H9 (cell line): ENCODE results near the gene IMP3. TPM values are rescaled to one million over a fixed set of nuclear protein-coding genes. Genes with fewer than 3 reads are reported as not detected.
A peak's percentile ranks its signal among the peaks of the same experiment; 100 is the strongest.

Experiments used
- DNase-seq: peaks from one replicate; pipeline ENCODE4 v3.0.0-alpha.2; 2017
- H2AFZ ChIP-seq: one replicate; pipeline ENCODE4 v1.6.1; 2013; ENCODE audit warnings: mild to moderate bottlenecking, low read length, control low read depth, moderate library complexity
- H2AK5ac ChIP-seq: 2 replicates; pipeline ENCODE4 v1.6.1; 2013; ENCODE audit warnings: low read length, control low read depth, mixed read lengths; ENCODE audit not compliant: insufficient read length
- H2BK120ac ChIP-seq: one replicate; pipeline ENCODE4 v1.6.1; 2013; ENCODE audit warnings: low read depth, mild to moderate bottlenecking, low read length, control low read depth, inconsistent platforms; ENCODE audit not compliant: poor library complexity, severe bottlenecking
- H2BK12ac ChIP-seq: 2 replicates; pipeline ENCODE4 v1.6.1; 2013; ENCODE audit warnings: low read length, control low read depth, mixed read lengths, low read depth; ENCODE audit not compliant: insufficient read length
- H2BK15ac ChIP-seq: 2 replicates; pipeline ENCODE4 v1.6.1; 2013; ENCODE audit warnings: low read depth, low read length, control low read depth
- H2BK20ac ChIP-seq: one replicate; pipeline ENCODE4 v1.6.1; 2013; ENCODE audit warnings: low read depth, mild to moderate bottlenecking, low read length, control low read depth, inconsistent platforms; ENCODE audit not compliant: poor library complexity, severe bottlenecking
- H2BK5ac ChIP-seq: 2 replicates; pipeline ENCODE4 v1.6.1; 2013; ENCODE audit warnings: low read length, control low read depth, mixed read lengths; ENCODE audit not compliant: insufficient read length
- H3K14ac ChIP-seq: 2 replicates; pipeline ENCODE4 v1.6.1; 2013; ENCODE audit warnings: low read length, control low read depth; ENCODE audit not compliant: insufficient read depth
- H3K18ac ChIP-seq: 2 replicates; pipeline ENCODE4 v1.6.1; 2013; ENCODE audit warnings: low read depth, mild to moderate bottlenecking, mixed read lengths, low read length, control low read depth; ENCODE audit not compliant: insufficient read length
- H3K23ac ChIP-seq: 2 replicates; pipeline ENCODE4 v1.6.1; 2013; ENCODE audit warnings: low read length, control low read depth, mixed read lengths, low read depth; ENCODE audit not compliant: insufficient read length
- H3K23me2 ChIP-seq: 2 replicates; pipeline ENCODE4 v1.6.1; 2013; ENCODE audit warnings: low read depth, mild to moderate bottlenecking, mixed read lengths, low read length, control low read depth; ENCODE audit not compliant: insufficient read length, poor library complexity, severe bottlenecking
- H3K27ac ChIP-seq: 2 replicates; pipeline ENCODE4 v1.5.1; 2013; ENCODE audit warnings: low read length, control low read depth, mixed read lengths, low read depth; ENCODE audit not compliant: insufficient read length
- H3K27me3 ChIP-seq: 2 replicates; pipeline ENCODE4 v1.6.1; 2013; ENCODE audit warnings: low read length, control low read depth, inconsistent platforms; ENCODE audit not compliant: insufficient read depth
- H3K4ac ChIP-seq: 2 replicates; pipeline ENCODE4 v1.6.1; 2013; ENCODE audit warnings: low read depth, mild to moderate bottlenecking, control low read depth, inconsistent platforms, low read length, moderate library complexity
- H3K4me1 ChIP-seq: 2 replicates; pipeline ENCODE4 v1.6.1; 2013; ENCODE audit warnings: low read length, control low read depth, inconsistent platforms; ENCODE audit not compliant: insufficient read depth
- H3K4me2 ChIP-seq: 2 replicates; pipeline ENCODE4 v1.6.1; 2013; ENCODE audit warnings: low read length, control low read depth, mixed read lengths; ENCODE audit not compliant: insufficient read length, insufficient read depth
- H3K56ac ChIP-seq: 2 replicates; pipeline ENCODE4 v1.6.1; 2013; ENCODE audit warnings: low read depth, mild to moderate bottlenecking, mixed read lengths, low read length, control low read depth; ENCODE audit not compliant: insufficient read length
- H3K79me1 ChIP-seq: 2 replicates; pipeline ENCODE4 v1.6.1; 2013; ENCODE audit warnings: low read depth, mild to moderate bottlenecking, moderate library complexity, low read length, control low read depth, inconsistent platforms; ENCODE audit not compliant: insufficient read depth, poor library complexity, severe bottlenecking
- H3K79me2 ChIP-seq: 2 replicates; pipeline ENCODE4 v1.6.1; 2013; ENCODE audit warnings: low read length, control low read depth, inconsistent platforms; ENCODE audit not compliant: insufficient read depth
- H3K9ac ChIP-seq: 2 replicates; pipeline ENCODE4 v1.6.1; 2013; ENCODE audit warnings: low read length, control low read depth, mixed read lengths; ENCODE audit not compliant: insufficient read length; ENCODE audit errors: extremely low read depth
- H3K9me3 ChIP-seq: one replicate; pipeline ENCODE4 v1.6.1; 2013; ENCODE audit warnings: low read depth, low read length, inconsistent platforms; ENCODE audit not compliant: control insufficient read depth
- H3T11ph ChIP-seq: one replicate; pipeline ENCODE4 v1.6.1; 2013; ENCODE audit warnings: mild to moderate bottlenecking, low read length, control low read depth, inconsistent platforms
- H4K20me1 ChIP-seq: one replicate; pipeline ENCODE4 v1.6.1; 2013; ENCODE audit not compliant: control insufficient read depth, insufficient read length, insufficient read depth
- H4K5ac ChIP-seq: 2 replicates; pipeline ENCODE4 v1.6.1; 2013; ENCODE audit warnings: low read depth, mild to moderate bottlenecking, mixed read lengths, low read length, control low read depth; ENCODE audit not compliant: insufficient read length
- H4K8ac ChIP-seq: replicated peaks from 2 replicates; pipeline ENCODE4 v1.6.1; 2013; ENCODE audit warnings: low read length, control low read depth, mixed read lengths, low read depth; ENCODE audit not compliant: insufficient read length
- H4K91ac ChIP-seq: 2 replicates; pipeline ENCODE4 v1.6.1; 2013; ENCODE audit warnings: low read depth, mild to moderate bottlenecking, moderate library complexity, mixed read lengths, low read length, control low read depth; ENCODE audit not compliant: insufficient read length
- H3K27ac Mint-ChIP-seq, 3 experiments: 2 replicates in 2 of 3; 3 replicates in 1 of 3; pipeline ENCODE4 v1.8.0; 2020 to 2021; ENCODE audit warnings: mixed read lengths in 3 of 3, mild to moderate bottlenecking in 1 of 3, moderate library complexity in 1 of 3
- H3K27me3 Mint-ChIP-seq: 2 replicates; pipeline ENCODE4 v1.8.0; 2021; ENCODE audit warnings: low read depth, mild to moderate bottlenecking, moderate library complexity, mixed read lengths
- H3K36me3 Mint-ChIP-seq, 3 experiments: 2 replicates in 2 of 3; 3 replicates in 1 of 3; pipeline ENCODE4 v1.8.0; 2020 to 2021; ENCODE audit warnings: low read depth in 3 of 3, mixed read lengths in 3 of 3; ENCODE audit not compliant: insufficient read depth in 1 of 3
- H3K4me1 Mint-ChIP-seq, 2 experiments: 2 replicates each; pipeline ENCODE4 v1.8.0; 2020; ENCODE audit warnings: mixed read lengths in 2 of 2
- H3K4me3 Mint-ChIP-seq, 2 experiments: 2 replicates in 1 of 2; 3 replicates in 1 of 2; pipeline ENCODE4 v1.8.0; 2020 to 2021; ENCODE audit warnings: mild to moderate bottlenecking in 2 of 2, mixed read lengths in 2 of 2, moderate library complexity in 1 of 2
- H3K9me3 Mint-ChIP-seq, 2 experiments: 2 replicates in 1 of 2; 3 replicates in 1 of 2; pipeline ENCODE4 v1.8.0; 2020; ENCODE audit warnings: mild to moderate bottlenecking in 2 of 2, mixed read lengths in 2 of 2, moderate library complexity in 1 of 2
- CTCF ChIP-seq: fragments of 200-600 bp; sonication (generic); conservative IDR thresholded peaks from 3 replicates; pipeline ENCODE4 v1.8.0; 2021; ENCODE audit warnings: antibody characterized with exemption, mild to moderate bottlenecking
- WGBS: extraction: QIAGEN DNeasy Blood & Tissue Kit; methylation state at CpG from one replicate; pipeline ENCODE4 v1.1.7; 2013; ENCODE audit warnings: missing lambda C conversion rate, low lambda C conversion rate, mixed read lengths; ENCODE audit not compliant: insufficient read length; ENCODE audit errors: extremely low coverage; 5-methylcytosine and 5-hydroxymethylcytosine counted together
- total RNA-seq: library from RNA; stranded (reverse); gene quantifications from 2 replicates; pipeline ENCODE4 v1.2.1, GENCODE V29; 2021

IMP3 gene
- total RNA-seq, 1 experiment from 2014 or later: 97.9 TPM

DNA sequence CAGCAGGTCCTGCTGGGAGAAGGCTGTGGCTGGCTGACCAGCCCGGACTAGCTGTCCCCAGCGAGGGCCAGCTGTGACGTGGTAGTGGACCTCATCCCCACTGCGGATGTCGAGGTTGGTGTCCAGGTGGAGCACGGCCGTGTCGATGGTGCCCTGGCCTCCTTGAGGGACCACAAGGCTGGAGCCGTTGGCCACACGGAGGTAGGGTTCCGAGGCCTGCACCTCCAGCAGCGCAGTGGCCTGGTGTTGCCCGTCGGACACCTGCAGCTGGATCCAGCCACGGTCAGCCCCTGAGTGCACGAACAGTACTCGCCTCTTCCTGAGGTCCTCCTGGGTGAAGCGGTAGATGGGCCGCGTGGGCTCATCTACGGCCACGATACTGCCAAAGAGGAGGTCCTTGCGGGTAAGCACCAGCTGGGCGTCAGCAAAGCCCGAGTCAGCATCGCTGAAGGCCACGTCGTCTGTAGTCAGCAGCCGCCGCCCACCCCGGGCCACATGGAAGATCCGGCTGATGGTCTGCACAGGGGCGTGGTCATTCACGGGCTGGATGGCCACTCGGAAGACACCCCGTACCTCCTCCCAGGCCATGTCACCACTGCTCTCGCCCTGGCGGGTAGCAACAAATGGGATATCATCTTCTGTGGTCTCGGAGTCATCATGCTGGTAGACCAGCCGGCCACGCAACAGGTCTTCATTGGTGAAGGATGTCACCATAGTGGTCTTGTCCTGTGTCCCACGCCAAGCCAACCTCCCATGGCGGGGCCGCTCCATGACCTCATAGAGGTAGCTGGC, 47.7 kb upstream of the IMP3 start:
- Histone ChIP-seq H3K18ac (no peak overlapping the region), H2AFZ (no peak overlapping the region), H3K4me2 (no peak overlapping the region), H3K56ac (no peak overlapping the region), H3K4ac (no peak overlapping the region), H2BK12ac (no peak overlapping the region), H2BK15ac (no peak overlapping the region), H3K79me1 (no peaks in the 10 kb centered on the region), H3K14ac (no peak overlapping the region), H3K4me1 (no peaks in the 10 kb centered on the region), H2BK5ac (no peak overlapping the region), H3K23me2 (no peaks in the 10 kb centered on the region), H4K91ac (no peak overlapping the region), H3K9ac (no peak overlapping the region), H4K8ac (no peak overlapping the region), H2BK20ac (no peak overlapping the region), H4K5ac (no peak overlapping the region), H3K79me2 (no peaks in the 10 kb centered on the region), H3K23ac (no peak overlapping the region), H2AK5ac (no peak overlapping the region), H2BK120ac (no peak overlapping the region), H3K9me3 (no peaks in the 10 kb centered on the region), H3K27ac (no peak overlapping the region), H4K20me1 (no peaks in the 10 kb centered on the region), H3T11ph (no peak overlapping the region), H3K27me3 (no peaks in the 10 kb centered on the region)
- WGBS: no CpG with 5 or more reads among the region's 44 CpGs
- Mint-ChIP-seq H3K27me3 (peaks cover 6% of the 10 kb centered on the region), H3K4me3 (no peak overlapping the region), H3K4me1 (peaks cover 6 to 14% of the 10 kb centered on the region in 2 experiments), H3K27ac (peak overlapping the region in 1 of 3 experiments; percentile 82; a peak in 1 of 7 replicates), H3K36me3 (peaks cover 3 to 4% (median 3%) of the 10 kb centered on the region in 3 experiments; a peak in 3 of 7 replicates), H3K9me3 (no peaks in the 10 kb centered on the region; a peak in 1 of 5 replicates)
- DNase-seq: no peak
- no peak for TF ChIP-seq CTCF
